ENCODE data around the gene CHERP.

- TF ChIP-seq EZH2 (IDR thresholded peaks at IDR 0.05; ENCODE audit: low read length, unreplicated experiment) (no peak), CTCF (conservative IDR thresholded peaks at IDR 0.05; ENCODE audit: low read depth, low read length) (no peak), EZH2phosphoT487 (IDR thresholded peaks at IDR 0.05; ENCODE audit: borderline replicate concordance, low read length) (no peak)
Observed at GRCh38 chr19:16508546-16508945, 33.7 kb downstream of the CHERP start.

Data from PC-3 (cell line).